GM18870 (cell line): ENCODE results near the gene TTC9.

Experiments used
- ATAC-seq: cut with Tn5 transposase; IDR thresholded peaks from one replicate; pipeline ENCODE4 v1.9.1; 2021; ENCODE audit warnings: moderate library complexity; ENCODE audit not compliant: unreplicated experiment

TTC9 gene

GRCh38 chr14:70641548-70642302 is at the start of gene TTC9:
TSS of gene TTC9 (plus strand) at chr14:70641916. CDS start at chr14:70642130, 214 bp downstream.
- no peak for ATAC-seq

GRCh38 chr14:70594461-70594860 is 47.3 kb upstream of the TTC9 start:
- no peak for ATAC-seq

- no peak for ATAC-seq
Measured at GRCh38 chr14:70595443-70596185, 46.1 kb upstream of the TTC9 start.

- no peak for ATAC-seq
Measured at GRCh38 chr14:70597731-70598130, 44.0 kb upstream of the TTC9 start.

DNA sequence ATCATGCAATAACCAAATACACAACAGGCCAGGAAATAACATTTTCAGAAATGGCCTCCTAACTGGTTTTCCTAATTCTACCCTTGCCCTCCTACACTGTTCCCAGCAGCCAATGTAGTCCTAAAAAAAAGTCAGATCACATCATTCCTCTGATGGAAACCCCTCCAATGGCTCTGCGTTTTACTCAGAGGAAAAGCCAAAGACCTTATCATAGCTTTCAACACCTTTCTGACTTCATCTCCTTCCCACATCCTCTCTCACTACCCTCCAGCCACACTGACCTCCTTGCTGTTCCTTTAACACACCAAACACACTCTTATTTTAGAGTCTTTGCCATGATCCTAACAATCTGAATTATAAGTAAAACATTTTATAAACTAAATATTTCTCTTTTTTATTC is 42.4 kb upstream of the TTC9 start:
- ATAC-seq, result no peak

GRCh38 chr14:70600382-70601157 is 41.1 kb upstream of the TTC9 start, which contains the start of gene MED6:
TSS of gene MED6 (minus strand) at chr14:70600655. CDS start at chr14:70600637, 18 bp downstream.
- ATAC-seq, result no peak

- ATAC-seq, result no peak
Measured at GRCh38 chr14:70601162-70601561, 40.6 kb upstream of the TTC9 start.

DNA sequence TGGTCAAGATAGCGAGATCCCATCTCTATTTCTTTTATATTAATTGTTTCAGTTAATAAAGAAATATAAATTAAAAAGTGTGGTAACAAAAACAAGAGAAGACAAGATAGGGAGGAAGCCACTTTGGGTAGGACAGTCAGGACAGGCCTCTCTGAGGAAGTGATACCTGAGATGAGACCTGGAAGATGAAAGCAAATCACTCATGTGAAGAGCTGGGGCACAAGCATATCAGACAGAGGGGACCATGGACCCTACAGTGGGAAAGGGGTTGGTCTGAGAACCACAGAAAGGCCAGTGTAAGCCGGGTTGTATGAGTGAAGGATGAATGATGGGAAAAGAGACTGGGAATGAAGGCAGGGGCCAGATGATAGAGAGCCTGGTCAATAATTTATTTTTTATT is 39.5 kb upstream of the TTC9 start:
- no peak for ATAC-seq

DNA sequence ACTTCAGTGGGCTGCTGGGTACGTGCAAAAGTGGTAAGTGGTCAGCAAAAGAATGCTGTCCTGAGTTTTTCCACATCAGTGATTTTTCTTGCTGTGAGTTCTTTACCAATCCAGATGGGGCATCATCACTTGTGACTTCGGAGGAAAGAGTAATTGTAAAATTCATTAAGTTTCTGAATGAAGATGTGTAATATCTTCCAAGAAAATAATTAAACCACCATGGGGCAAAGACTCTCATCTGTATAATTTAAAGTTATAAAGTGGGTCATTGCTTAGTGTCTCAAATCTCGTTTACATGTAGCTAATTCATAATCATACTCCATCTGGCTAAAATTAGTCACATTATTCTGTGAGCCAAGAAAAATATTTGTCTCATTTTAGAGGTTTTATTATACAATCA is 30.5 kb upstream of the TTC9 start:
- no peak for ATAC-seq

GRCh38 chr14:70616646-70617045 is 25.1 kb upstream of the TTC9 start:
- ATAC-seq, result no peak

DNA sequence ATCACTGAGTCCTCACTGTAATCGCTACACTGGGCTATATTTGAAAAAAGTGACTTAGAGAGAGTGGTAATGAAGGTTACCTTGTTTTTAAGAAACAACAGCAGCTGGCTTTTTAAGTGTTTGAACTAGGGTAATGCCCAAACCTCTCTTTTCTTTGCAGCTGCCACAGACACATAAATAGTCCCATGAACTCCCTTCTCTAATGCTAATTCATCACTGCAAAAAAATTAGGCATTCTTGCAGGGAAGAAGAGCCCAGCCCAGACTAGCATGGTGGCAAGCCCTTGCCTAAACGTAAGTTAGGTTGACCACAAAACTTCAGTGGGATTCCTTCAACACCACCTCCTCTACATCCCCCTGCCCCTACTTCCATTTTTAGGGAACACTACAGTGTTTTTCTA is 23.4 kb upstream of the TTC9 start:
- ATAC-seq, result no peak

DNA sequence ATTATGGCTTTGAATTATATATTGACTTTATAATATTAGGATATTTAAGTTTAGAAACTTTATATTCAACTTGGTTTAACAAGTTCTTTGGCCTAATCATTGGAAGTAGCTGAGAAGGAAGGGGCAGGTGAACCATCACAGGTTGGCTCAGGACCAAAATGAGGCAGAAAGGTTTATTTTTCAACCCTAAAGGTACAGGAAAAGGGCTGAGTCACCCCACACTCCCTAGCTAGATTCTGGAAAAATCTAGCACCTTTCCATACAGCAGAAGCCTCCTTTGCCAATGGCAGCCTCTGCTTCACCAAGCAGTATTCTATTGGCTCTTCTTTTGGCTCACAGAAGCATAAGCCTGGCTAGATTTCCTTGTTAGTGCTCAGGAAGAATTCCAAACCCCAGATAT is 22.0 kb upstream of the TTC9 start:
- no peak for ATAC-seq

- no peak for ATAC-seq
Measured at GRCh38 chr14:70622111-70622712, 19.5 kb upstream of the TTC9 start.

DNA sequence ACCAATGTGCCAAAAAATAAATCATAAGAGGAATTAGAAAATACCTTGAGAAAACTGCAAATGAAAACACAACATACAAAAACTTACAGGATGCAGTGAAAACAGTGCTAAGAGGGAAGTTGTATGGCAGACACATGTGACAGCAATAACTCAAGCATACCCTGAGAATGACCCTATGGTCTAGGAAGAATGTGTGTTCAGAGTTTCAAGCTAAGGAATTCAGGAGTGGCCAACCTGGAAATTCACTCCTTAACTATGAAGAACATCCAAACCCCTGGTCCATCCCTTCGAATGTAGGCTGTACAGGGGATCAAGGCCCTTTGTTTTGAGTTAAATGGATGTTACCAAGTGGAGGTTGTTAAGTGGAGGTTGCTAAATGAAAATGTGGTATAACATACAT is 16.7 kb upstream of the TTC9 start:
- no peak for ATAC-seq

- ATAC-seq, result no peak
Measured at GRCh38 chr14:70631948-70632347, 9.8 kb upstream of the TTC9 start.

- ATAC-seq, result no peak
Measured at GRCh38 chr14:70635971-70636595, 5.6 kb upstream of the TTC9 start.

- ATAC-seq, result no peak
Measured at GRCh38 chr14:70638416-70638815, 3.3 kb upstream of the TTC9 start.

- peak; percentile 69 for ATAC-seq
Measured at GRCh38 chr14:70640938-70641547, 673 bp upstream of the TTC9 start.

DNA sequence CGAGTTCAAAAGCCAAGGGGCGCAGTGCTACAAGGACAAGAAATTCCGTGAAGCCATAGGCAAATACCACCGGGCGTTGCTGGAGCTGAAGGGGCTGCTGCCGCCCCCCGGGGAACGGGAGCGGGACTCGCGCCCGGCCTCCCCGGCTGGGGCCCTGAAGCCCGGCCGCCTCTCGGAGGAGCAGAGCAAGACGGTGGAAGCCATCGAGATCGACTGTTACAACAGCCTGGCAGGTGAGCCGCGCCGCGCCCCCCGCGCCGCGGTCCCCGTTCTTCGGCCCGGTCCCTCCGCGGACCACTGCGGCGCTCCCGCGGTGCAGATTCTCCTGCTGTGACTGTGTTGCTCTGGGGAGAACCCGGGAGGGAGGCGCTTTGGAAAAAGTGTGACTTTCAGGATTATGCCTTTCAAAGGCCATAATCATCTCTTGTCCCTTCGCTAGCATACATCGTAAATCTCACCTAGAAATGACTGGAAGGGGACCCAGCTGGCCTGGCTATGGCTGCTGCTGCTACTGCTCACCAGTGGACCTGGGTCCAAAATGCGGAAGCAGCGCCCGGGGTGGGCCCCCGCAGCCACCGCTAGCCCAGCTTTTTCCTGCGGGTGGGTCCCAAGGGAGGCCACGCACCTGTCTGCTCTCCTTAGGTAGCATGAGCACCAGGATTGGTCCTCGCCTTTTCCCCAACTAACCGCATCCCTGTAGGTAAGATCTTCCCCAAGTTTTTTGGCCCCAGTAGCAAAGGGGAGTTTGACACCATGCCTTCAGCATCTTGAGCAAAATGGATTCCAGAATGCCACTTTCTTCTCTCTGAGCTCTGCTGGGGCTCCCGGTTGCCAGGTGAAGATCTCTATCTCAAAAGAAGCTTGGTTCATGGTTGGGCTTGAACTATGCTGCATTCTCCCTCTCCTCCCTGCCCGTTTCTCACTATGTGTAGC is 853 bp downstream of the TTC9 start:
- no peak for ATAC-seq
